Measurements from ENCODE around the gene ZNHIT6.

The ZNHIT6 gene

DNA sequence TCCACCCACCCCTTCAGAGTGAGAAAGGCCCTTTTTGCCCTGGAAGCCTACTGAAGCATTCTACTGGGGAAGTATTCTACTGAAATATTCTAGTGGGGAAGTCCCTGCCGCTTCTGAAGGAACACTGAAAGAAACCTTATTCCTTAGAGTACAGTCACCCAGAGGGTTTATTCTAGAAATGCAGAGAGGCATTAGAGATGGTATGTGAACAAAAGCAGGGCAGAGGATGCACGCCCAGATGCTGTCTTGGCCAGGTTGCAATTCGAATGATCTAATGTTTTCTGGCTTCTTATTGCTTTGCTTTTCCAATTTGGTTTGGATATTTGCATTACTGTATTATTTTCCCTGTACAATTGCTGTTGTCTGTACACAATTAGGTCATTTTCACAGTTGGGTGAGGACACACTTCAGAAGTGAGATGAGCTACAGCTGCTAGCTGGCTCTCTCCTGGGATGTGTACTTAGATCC, 90.6 kb downstream of the ZNHIT6 start:
- Mint-ChIP-seq H3K27ac (no peak overlapping the region), H3K27me3 (no peaks in the 10 kb centered on the region), H3K4me3 (no peak overlapping the region), H3K4me1 (no peaks in the 10 kb centered on the region), H3K9me3 (peaks cover 28% of the 10 kb centered on the region), H3K36me3 (ENCODE audit: low read depth) (peaks cover 32% of the 10 kb centered on the region)
- DNase-seq (no peak), ATAC-seq (no peak)

DNA sequence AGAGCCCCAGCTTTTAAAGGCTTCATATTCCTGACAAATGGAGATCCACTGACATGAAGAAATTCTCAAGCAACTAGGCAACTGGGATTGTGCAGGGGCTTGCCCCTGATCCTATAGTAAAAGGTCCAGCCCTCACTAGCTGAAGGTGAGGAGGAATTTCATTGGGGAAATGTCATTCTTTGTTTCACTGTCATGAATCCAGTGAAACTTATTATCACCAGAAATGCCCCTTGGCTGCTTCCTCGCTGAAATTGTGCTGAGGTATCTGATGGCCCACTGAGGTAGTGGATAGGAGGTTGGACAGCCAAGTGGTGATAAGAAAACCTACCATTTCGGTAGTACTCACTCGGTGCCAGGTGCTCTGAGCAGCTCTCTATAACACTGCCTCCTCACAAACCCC, 91.5 kb downstream of the ZNHIT6 start:
- Mint-ChIP-seq H3K36me3 (ENCODE audit: low read depth) (peaks cover 24% of the 10 kb centered on the region), H3K27me3 (no peaks in the 10 kb centered on the region), H3K27ac (no peak overlapping the region), H3K4me1 (no peaks in the 10 kb centered on the region), H3K9me3 (peaks cover 20% of the 10 kb centered on the region), H3K4me3 (no peak overlapping the region)
- ATAC-seq (no peak), DNase-seq (no peak)

DNA sequence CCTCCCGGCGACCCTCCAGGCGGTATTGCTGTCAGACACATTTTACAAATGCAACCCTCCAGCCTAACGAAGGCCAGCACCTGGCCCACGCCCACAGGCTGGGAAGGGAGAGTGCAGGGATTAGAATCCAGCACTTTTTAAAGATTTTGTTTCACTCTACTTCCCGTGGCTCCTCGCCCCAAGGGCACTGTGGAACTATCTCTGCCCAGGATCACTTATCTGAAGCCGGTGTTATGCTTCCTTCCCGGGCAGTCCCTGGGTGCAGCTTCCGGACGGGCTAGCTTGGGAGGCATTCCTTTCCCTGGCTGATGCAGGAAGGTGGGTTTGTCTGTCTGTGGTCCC, 91.9 kb downstream of the ZNHIT6 start:
- no peak overlapping the region for H3K4me3 Mint-ChIP-seq
- peaks cover 17% of the 10 kb centered on the region for H3K9me3 Mint-ChIP-seq
- ATAC-seq: no peak
- H3K27me3 Mint-ChIP-seq: no peaks in the 10 kb centered on the region
- H3K4me1 Mint-ChIP-seq: no peaks in the 10 kb centered on the region
- no peak for DNase-seq
- peaks cover 22% of the 10 kb centered on the region for H3K36me3 Mint-ChIP-seq (ENCODE audit: low read depth)
- no peak overlapping the region for H3K27ac Mint-ChIP-seq

DNA sequence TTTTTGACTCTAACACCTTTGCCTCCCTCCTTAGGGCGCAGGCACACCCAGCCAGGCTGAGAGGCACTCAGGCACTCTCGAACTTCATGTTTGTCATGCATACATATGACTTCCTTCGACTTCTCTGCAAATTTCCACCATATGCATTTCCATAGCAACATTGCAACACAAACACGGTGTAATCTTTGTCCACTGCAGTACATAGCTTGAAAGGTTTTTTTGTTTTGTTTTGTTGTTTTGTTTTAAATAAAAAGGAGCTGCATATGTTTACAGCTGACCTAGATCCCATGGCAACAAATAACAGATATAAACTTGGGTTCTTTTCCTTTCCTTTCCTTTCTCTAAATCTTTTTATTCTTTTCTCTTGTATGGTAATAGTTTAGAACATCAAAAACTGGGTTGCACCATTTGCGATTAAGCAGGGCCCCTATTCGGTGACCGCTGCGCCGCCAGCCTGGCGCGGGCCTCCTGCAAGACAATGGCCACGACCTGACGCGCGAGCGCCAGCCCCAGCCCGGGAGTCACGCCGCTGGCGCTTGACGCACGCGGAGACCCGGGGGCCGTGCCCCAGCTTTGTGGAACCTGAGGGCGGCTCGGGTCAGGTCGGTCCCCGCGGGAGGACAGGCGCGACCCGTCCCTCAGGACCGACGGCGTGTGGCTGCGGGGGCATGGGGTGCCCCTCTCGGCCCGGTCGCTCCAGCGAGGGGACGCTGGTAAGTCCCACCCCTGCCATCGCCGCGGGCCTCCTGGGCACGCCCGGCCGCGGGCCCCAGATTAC, 92.5 kb downstream of the ZNHIT6 start:
- no peaks in the 10 kb centered on the region for H3K4me1 Mint-ChIP-seq
- peaks cover 12% of the 10 kb centered on the region for H3K9me3 Mint-ChIP-seq
- H3K4me3 Mint-ChIP-seq: no peak overlapping the region
- ATAC-seq (no peak), DNase-seq (no peak)
- peaks cover 18% of the 10 kb centered on the region for H3K36me3 Mint-ChIP-seq (ENCODE audit: low read depth)
- no peak overlapping the region for H3K27ac Mint-ChIP-seq
- no peaks in the 10 kb centered on the region for H3K27me3 Mint-ChIP-seq

DNA sequence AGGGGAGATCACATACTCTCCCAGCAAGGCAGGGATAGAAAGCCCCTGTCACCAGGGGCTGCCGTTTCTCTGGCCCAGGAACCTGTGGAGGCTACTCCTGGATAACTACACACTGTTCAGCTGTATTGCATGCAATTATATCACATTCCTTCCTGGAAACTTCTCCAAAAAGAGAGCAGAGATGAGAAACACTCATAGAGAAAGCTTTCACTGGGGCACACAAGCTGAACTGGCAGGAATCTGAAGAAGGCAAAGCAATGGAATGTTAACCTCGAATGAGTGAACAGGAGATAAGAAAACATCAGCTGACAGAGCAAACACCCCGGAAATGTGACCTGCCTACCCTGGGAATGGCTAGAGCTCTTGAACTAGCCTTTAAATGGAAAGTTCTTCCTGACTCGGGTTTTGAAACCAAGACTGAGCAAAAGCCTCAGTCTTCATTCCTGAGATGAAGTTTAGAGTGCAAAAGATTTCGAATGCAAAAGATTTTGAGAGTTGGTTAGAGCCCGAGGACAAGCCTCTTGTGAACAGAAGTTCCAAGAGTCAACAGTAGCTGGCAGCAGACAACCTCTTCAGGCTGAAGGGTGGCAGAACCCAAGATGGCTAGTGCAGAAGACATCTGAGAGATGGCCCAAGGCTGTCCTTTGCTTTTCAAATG, 95.4 kb downstream of the ZNHIT6 start:
- peaks cover 10% of the 10 kb centered on the region for H3K36me3 Mint-ChIP-seq (ENCODE audit: low read depth)
- H3K27me3 Mint-ChIP-seq: no peaks in the 10 kb centered on the region
- ATAC-seq (no peak), DNase-seq (no peak)
- peaks cover 4% of the 10 kb centered on the region for H3K9me3 Mint-ChIP-seq
- no peak overlapping the region for H3K4me3 Mint-ChIP-seq
- H3K4me1 Mint-ChIP-seq: no peaks in the 10 kb centered on the region
- no peak overlapping the region for H3K27ac Mint-ChIP-seq

DNA sequence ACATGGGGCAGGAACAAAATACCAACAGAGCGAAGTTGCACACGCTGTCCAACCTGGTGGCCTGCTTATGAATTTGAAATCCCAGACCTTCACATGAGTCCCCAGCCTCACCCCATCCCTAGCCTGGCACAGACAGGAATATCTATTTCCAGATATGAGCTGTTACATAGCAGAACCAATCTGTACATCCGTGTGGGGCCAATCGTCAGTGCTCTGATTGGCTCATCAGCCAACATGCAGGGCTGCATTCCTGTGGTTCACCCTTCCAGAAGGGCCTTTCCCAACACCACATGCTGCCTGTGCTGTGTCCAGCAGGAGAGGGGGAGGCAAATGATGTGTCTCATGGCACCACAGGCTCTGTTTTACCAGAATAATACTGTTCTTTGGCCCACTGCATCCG, 96.4 kb downstream of the ZNHIT6 start:
- Mint-ChIP-seq H3K9me3 (no peaks in the 10 kb centered on the region), H3K4me1 (no peaks in the 10 kb centered on the region), H3K36me3 (ENCODE audit: low read depth) (peaks cover 6% of the 10 kb centered on the region), H3K27ac (no peak overlapping the region), H3K27me3 (no peaks in the 10 kb centered on the region), H3K4me3 (no peak overlapping the region)
- DNase-seq (no peak), ATAC-seq (no peak)

DNA sequence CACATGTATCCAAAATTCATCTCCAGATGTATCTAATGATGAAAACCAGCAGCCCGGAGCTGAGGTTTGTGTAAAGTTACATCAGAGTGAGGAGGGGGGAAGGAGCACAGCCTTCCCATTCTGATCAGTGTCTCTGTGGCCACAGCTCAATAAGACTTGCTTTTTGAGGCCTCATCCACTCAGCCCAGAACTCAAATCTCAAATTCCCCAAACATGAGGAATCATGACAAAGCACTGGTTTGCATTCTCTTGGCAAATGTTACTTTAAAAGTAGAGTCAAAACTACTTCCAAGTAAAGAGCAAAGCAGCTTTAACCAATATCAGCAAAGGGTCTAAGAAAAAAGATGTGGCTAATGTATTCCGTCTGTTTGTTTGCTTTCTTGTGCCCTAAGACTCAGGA, 96.8 kb downstream of the ZNHIT6 start:
- Mint-ChIP-seq H3K9me3 (no peaks in the 10 kb centered on the region), H3K27me3 (no peaks in the 10 kb centered on the region), H3K36me3 (ENCODE audit: low read depth) (peaks cover 3% of the 10 kb centered on the region), H3K4me1 (no peaks in the 10 kb centered on the region), H3K4me3 (no peak overlapping the region), H3K27ac (no peak overlapping the region)
- ATAC-seq: no peak
- no peak for DNase-seq

DNA sequence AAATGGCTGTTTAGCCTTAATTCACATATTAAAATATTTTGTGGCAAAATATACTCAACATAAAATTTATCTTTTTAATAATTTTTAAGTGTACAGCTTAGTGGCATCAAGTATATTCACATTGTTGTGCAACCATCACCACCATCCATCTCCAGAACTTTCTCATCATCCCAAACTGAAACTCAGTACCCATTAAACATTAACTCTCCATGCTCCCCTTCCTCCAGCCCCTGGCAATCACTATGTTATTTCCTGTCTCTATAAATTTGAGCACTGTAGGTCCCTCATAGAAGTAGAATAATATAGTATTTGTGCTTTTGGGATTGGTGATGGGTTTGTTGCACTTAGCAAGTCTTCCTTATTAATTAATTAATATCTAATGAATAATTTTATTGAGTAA, 98.3 kb downstream of the ZNHIT6 start:
- no peak overlapping the region for H3K27ac Mint-ChIP-seq
- H3K4me3 Mint-ChIP-seq: no peak overlapping the region
- H3K27me3 Mint-ChIP-seq: no peaks in the 10 kb centered on the region
- ATAC-seq (no peak), DNase-seq (no peak)
- no peaks in the 10 kb centered on the region for H3K9me3 Mint-ChIP-seq
- no peaks in the 10 kb centered on the region for H3K36me3 Mint-ChIP-seq (ENCODE audit: low read depth)
- no peaks in the 10 kb centered on the region for H3K4me1 Mint-ChIP-seq

DNA sequence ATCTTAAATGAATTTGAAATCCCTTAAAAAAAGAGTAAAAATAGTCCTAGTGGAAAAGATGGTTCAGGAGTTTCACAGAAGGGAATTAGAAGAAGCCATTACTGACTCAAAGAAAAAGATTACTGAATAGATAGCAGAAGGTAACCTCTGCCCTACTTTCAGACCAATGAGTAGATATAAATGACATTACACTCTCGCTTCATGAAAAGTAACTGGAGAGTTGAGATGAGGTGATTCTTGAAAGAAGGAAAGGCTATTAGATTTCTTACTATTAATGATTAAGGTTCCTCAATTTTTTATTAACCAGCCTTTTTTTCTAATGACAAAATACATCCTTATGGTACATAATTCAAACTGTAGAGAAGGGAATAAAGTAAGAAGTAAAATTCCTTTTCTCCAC, 99.4 kb downstream of the ZNHIT6 start:
- no peak for DNase-seq
- H3K4me1 Mint-ChIP-seq: no peaks in the 10 kb centered on the region
- no peak for ATAC-seq
- H3K27ac Mint-ChIP-seq: no peak overlapping the region
- no peaks in the 10 kb centered on the region for H3K9me3 Mint-ChIP-seq
- no peak overlapping the region for H3K4me3 Mint-ChIP-seq
- H3K27me3 Mint-ChIP-seq: no peaks in the 10 kb centered on the region
- H3K36me3 Mint-ChIP-seq (ENCODE audit: low read depth): no peaks in the 10 kb centered on the region

DNA sequence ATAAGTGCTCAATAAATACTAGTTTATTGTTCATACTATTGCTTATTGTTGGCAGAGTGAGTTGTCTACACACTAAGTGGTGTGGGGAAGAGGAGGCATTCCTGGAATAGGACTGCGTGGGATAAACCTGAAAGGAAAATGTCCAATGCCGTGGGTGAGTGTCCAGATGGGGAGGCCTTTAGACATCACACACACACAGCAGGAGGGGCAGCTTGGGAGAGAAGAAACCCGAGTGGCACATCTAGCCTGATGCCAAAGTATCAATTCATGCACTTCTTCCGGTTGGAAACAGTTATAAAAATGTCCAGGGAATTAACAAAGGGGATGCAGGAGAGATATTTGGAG, 100.3 kb downstream of the ZNHIT6 start:
- no peak overlapping the region for H3K4me3 Mint-ChIP-seq
- no peaks in the 10 kb centered on the region for H3K9me3 Mint-ChIP-seq
- DNase-seq: no peak
- H3K4me1 Mint-ChIP-seq: no peaks in the 10 kb centered on the region
- no peak overlapping the region for H3K27ac Mint-ChIP-seq
- no peaks in the 10 kb centered on the region for H3K27me3 Mint-ChIP-seq
- ATAC-seq: no peak
- H3K36me3 Mint-ChIP-seq (ENCODE audit: low read depth): no peaks in the 10 kb centered on the region

DNA sequence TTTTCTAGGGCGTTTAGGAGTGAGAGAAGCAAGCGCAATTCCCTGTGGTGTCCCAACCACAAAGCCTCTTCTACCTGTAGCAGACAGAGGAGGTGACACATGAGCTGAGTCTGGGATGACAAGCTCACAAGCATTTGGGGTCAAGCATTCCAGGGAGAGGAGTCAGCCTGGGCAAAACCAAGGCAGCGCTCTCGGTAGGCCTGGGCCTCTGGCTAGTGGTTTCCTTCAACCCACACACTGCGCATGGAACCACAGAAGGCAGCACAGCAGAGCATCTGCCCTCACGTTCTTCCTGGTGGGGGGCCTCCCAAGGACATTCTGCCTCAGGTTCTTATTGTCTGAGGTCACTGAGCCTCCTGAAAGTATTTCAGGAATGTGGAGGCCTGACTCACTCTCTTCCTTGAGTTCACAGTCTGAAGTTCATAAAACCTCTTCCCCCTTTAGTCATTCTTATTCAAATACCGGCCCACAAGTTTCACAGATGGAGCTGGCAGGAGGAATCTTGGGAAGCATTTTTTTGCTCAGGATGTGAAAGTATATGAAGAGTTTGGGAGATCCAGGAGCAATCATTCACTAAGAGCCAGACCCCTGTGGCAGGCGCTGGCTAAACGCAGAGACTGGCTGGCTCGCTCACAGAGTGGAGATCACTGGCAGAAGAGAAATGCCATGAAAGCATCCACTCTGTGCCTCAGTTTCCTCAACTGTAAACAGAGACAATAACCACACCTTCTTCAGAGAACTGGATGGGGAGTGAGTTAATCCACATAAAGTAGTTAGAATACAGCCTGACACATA, 100.9 kb downstream of the ZNHIT6 start:
- no peaks in the 10 kb centered on the region for H3K4me1 Mint-ChIP-seq

DNA sequence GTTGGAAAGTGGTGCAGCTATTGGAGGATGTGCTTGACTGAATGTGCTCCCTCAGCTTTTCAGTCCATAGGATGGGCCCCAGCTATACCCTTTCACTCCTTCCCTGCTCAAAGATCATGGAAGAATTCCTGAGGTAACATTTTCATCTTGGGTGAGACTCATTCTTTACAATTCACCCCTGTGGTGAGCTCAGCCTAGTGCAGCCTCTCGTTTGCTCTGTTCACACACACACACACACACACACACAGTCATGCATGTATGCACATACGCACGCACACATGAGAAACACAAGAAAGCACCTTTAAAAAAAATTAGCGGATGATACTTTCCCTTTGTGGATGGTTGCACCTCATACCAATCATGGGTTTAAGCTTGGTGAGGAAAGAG, 101.8 kb downstream of the ZNHIT6 start:
- ATAC-seq (no peak), DNase-seq (no peak)
- Mint-ChIP-seq H3K36me3 (ENCODE audit: low read depth) (no peaks in the 10 kb centered on the region), H3K9me3 (no peaks in the 10 kb centered on the region), H3K27me3 (no peaks in the 10 kb centered on the region), H3K4me1 (no peaks in the 10 kb centered on the region), H3K27ac (no peak overlapping the region), H3K4me3 (no peak overlapping the region)

More for the DNA sequence above, 100.9 kb downstream of the ZNHIT6 start:
- no peaks in the 10 kb centered on the region for H3K27me3 Mint-ChIP-seq
- no peaks in the 10 kb centered on the region for H3K36me3 Mint-ChIP-seq (ENCODE audit: low read depth)
- H3K9me3 Mint-ChIP-seq: no peaks in the 10 kb centered on the region
- no peak for DNase-seq
- no peak for ATAC-seq
- H3K27ac Mint-ChIP-seq: no peak overlapping the region
- no peak overlapping the region for H3K4me3 Mint-ChIP-seq

DNA sequence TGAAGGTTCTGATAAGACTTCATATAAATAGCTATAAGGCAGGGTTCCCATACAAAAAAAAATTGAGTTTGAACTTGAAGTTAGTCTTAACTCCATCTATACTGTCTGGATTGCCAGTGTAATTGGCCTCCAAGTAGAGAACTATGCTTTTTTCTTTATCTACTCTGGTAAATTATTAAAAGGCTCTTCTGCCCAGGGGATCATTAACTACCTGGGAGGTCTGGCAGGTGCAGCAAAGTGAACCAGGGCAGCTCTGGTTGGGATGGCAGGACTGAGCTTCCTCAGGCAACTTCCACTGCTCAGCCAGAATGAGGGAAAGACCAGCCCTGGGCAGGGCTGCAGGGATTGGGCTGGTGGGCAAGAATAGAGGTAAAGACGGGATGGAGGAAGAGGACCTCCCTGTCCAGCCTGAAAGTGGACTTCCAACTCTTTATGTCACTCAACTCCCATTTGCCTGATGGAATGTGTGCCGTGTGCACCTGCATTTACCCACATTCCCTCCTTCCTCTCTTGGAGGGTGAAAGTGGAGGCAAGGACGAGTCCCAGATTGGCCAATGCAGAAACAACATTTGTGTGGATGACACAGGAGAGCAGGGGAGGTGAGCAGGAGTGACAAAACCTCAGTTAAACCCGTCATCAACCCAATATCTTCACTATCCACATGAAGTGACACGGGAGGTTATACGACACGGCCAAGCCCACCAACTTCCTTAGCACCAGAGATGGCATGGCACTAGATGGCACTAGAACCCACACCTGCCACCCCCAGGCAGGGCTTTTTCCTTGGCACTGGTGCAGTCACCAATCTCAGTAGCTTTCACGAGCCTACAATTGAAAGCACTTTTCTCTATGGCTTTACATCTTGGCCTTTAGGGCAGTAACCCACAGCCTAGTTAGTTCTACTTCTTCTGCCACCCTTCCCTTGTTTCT, 102.5 kb downstream of the ZNHIT6 start:
- Mint-ChIP-seq H3K9me3 (no peaks in the 10 kb centered on the region), H3K27me3 (no peaks in the 10 kb centered on the region), H3K36me3 (ENCODE audit: low read depth) (no peaks in the 10 kb centered on the region), H3K4me3 (no peak overlapping the region), H3K27ac (no peak overlapping the region), H3K4me1 (no peaks in the 10 kb centered on the region)
- ATAC-seq: no peak
- no peak for DNase-seq

DNA sequence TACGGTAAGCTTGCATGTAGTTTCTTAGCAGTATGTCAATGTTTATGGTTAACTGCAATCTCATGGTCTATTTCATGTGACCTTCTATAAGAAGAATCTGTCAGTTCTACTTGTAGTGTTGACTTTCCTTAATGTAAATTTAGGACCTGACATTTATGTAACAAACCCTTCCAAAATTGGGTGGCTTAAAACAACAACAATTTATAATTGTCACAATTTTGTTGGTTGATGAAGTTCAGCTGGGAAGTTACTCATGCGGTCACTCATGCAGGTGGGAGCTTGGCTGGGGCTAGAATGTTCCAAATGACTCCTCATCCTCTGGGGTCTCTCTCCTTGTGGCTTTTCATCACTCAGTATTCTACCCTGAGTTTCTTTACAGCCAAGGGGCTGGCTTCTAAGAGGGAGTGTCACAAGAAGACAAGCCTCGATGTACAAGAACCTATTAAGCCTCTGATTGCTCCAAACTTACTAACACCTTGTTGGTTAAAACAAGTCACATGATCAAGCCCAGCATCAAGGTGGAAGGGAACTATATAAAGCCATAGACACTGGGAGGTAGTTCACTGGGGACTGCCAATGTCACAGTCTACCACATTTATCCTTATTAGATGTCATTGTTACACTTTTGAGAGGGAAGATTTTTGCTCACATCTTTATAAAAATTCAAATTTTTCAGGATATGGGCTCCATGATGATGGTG, 103.8 kb downstream of the ZNHIT6 start:
- no peak overlapping the region for H3K4me3 Mint-ChIP-seq
- no peaks in the 10 kb centered on the region for H3K27me3 Mint-ChIP-seq
- peaks cover 1% of the 10 kb centered on the region for H3K36me3 Mint-ChIP-seq (ENCODE audit: low read depth)
- H3K27ac Mint-ChIP-seq: no peak overlapping the region
- ATAC-seq (no peak), DNase-seq (no peak)
- H3K9me3 Mint-ChIP-seq: peaks cover 4% of the 10 kb centered on the region
- no peaks in the 10 kb centered on the region for H3K4me1 Mint-ChIP-seq
